ENCODE data around the gene MZT2A.

DNA sequence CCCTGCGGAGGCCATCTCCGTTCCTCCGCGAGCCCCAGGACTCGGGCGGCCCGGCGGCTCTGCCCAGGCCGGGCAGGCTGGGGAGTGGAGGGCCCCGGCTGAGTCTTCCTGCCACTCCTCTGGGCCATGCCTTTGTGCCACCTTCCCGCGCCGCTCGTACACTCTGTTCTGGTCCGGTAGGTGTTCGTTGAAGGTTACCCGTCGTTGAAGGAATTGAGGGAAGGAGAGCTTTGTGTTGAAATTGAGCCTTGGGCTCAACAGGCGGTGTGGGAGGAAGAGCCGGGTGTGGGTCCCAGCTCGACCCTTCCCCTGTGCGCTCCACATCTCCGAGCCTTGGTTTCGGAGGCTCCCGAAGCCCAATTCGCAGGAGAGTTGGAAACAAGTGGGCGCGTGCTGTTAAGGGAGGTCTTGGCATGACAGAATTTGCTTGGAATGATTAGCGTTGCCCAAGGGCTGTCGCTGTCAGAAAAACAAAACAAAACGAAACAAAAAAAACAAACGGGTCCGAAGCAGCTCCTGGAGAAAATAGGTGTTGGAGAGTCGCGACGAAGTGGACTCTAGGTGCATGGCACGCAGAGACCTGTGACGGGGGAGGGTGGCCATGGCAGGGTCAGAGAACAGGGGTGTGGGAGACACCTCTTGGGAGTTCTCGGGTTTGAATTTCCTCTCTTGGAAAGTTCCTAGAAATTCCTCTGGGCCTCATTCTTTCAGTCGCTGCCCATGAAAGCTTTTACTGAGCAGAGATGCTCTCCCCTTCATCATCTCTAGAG, 1.2 kb upstream of the MZT2A start:
- TF ChIP-seq, protein P1, sequence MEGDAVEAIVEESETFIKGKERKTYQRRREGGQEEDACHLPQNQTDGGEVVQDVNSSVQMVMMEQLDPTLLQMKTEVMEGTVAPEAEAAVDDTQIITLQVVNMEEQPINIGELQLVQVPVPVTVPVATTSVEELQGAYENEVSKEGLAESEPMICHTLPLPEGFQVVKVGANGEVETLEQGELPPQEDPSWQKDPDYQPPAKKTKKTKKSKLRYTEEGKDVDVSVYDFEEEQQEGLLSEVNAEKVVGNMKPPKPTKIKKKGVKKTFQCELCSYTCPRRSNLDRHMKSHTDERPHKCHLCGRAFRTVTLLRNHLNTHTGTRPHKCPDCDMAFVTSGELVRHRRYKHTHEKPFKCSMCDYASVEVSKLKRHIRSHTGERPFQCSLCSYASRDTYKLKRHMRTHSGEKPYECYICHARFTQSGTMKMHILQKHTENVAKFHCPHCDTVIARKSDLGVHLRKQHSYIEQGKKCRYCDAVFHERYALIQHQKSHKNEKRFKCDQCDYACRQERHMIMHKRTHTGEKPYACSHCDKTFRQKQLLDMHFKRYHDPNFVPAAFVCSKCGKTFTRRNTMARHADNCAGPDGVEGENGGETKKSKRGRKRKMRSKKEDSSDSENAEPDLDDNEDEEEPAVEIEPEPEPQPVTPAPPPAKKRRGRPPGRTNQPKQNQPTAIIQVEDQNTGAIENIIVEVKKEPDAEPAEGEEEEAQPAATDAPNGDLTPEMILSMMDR (IDR thresholded peaks at IDR 0.05) = no peak
- TF ChIP-seq POLR2A (IDR thresholded peaks at IDR 0.05) = no peak

Measured in Peyer's patch (tissue), 4 donors.